Neural cell (in vitro differentiated cells): Measurements from ENCODE around the gene XXYLT1. TPM values are rescaled to one million over a fixed set of nuclear protein-coding genes. Genes with fewer than 3 reads are reported as not detected.

Source experiments
- H2AFZ ChIP-seq: fragments of 200-600, 300-800 bp; sonication (generic), shearing (Covaris generic); 2 replicates; pipeline ENCODE4 v1.6.0; 2014; ENCODE audit warnings: low read depth, mild to moderate bottlenecking, antibody characterized with exemption, low read length, moderate library complexity
- H3F3A ChIP-seq: fragments of 200-600 bp; shearing (Covaris generic); 2 replicates; pipeline ENCODE4 v1.6.1; 2016; ENCODE audit warnings: mild to moderate bottlenecking, moderate library complexity, mixed read lengths, antibody characterized with exemption, low read length; ENCODE audit not compliant: insufficient read depth, poor library complexity, severe bottlenecking
- H3K27ac ChIP-seq: fragments of 200-600, 300-800 bp; sonication (generic), shearing (Covaris generic); 2 replicates; pipeline ENCODE4 v1.5.1; 2014; ENCODE audit warnings: mild to moderate bottlenecking, low read length, moderate library complexity
- H3K27me3 ChIP-seq: fragments of 300-800, 200-600 bp; sonication (generic), shearing (Covaris generic); 2 replicates; pipeline ENCODE4 v1.6.0; 2014; ENCODE audit warnings: mild to moderate bottlenecking, low read depth, low read length, moderate library complexity; ENCODE audit not compliant: insufficient read depth
- H3K36me3 ChIP-seq: fragments of 300-800, 200-600 bp; sonication (generic), shearing (Covaris generic); 2 replicates; pipeline ENCODE4 v1.5.1; 2014; ENCODE audit warnings: mild to moderate bottlenecking, antibody characterized with exemption, low read length, moderate library complexity; ENCODE audit not compliant: insufficient read depth
- H3K4me2 ChIP-seq: fragments of 300-800, 200-600 bp; sonication (generic), shearing (Covaris generic); 2 replicates; pipeline ENCODE4 v1.6.0; 2014; ENCODE audit warnings: mild to moderate bottlenecking, low read length
- H3K4me3 ChIP-seq: fragments of 300-800, 200-600 bp; sonication (generic), shearing (Covaris generic); 2 replicates; pipeline ENCODE4 v1.5.1; 2014; ENCODE audit warnings: mild to moderate bottlenecking, low read length, moderate library complexity
- H3K79me2 ChIP-seq: fragments of 200-600 bp; shearing (Covaris generic); replicated peaks from 2 replicates; pipeline ENCODE4 v1.6.0; 2014; ENCODE audit warnings: mild to moderate bottlenecking, low read length, moderate library complexity; ENCODE audit not compliant: insufficient read depth
- H3K9ac ChIP-seq: fragments of 300-800, 200-600 bp; sonication (generic), shearing (Covaris generic); 2 replicates; pipeline ENCODE4 v1.6.1; 2016; ENCODE audit warnings: mild to moderate bottlenecking, low read length, mixed read lengths
- H3K9me2 ChIP-seq: fragments of 200-600 bp; shearing (Covaris generic); 2 replicates; pipeline ENCODE4 v1.6.1; 2016; ENCODE audit warnings: mild to moderate bottlenecking, low read length, mixed read lengths; ENCODE audit not compliant: insufficient read depth
- H3K9me3 ChIP-seq: fragments of 200-600, 300-800 bp; sonication (generic), shearing (Covaris generic); 2 replicates; pipeline ENCODE4 v1.6.1; 2016; ENCODE audit warnings: mild to moderate bottlenecking, mixed run types, low read length, moderate library complexity, mixed read lengths
- H4K20me1 ChIP-seq: fragments of 200-600 bp; shearing (Covaris generic); 2 replicates; pipeline ENCODE4 v1.6.1; 2016; ENCODE audit warnings: mild to moderate bottlenecking, mixed run types; ENCODE audit not compliant: insufficient read depth
- EP300 ChIP-seq: fragments of 450-650 bp; conservative IDR thresholded peaks from 2 replicates; pipeline ENCODE4 v1.6.1; 2014; ENCODE audit warnings: antibody characterized with exemption, mild to moderate bottlenecking, moderate library complexity; ENCODE audit not compliant: poor library complexity, severe bottlenecking
- EZH2 ChIP-seq: fragments of 200-600, 300-800 bp; shearing (Covaris generic), sonication (generic); IDR thresholded peaks from 2 replicates; pipeline ENCODE4 v1.6.1; 2014; ENCODE audit warnings: antibody characterized with exemption, low read length, borderline replicate concordance, mild to moderate bottlenecking; ENCODE audit not compliant: insufficient read depth, poor library complexity, severe bottlenecking
- MXI1 ChIP-seq: fragments of 450-650 bp; conservative IDR thresholded peaks from 2 replicates; pipeline ENCODE4 v1.6.1; 2014; ENCODE audit warnings: antibody characterized with exemption, mild to moderate bottlenecking; ENCODE audit not compliant: poor library complexity, severe bottlenecking
- POLR2AphosphoS5 ChIP-seq: IDR thresholded peaks from 2 replicates; pipeline ENCODE4 v1.6.1; 2012
- RAD21 ChIP-seq: fragments of 450-650 bp; conservative IDR thresholded peaks from 2 replicates; pipeline ENCODE4 v1.6.1; 2014; ENCODE audit warnings: antibody characterized with exemption, mild to moderate bottlenecking, moderate library complexity
- SMC3 ChIP-seq: fragments of 450-650 bp; conservative IDR thresholded peaks from 2 replicates; pipeline ENCODE4 v1.6.1; 2014; ENCODE audit warnings: antibody characterized with exemption, mild to moderate bottlenecking, moderate library complexity; ENCODE audit not compliant: poor library complexity
- TAF1 ChIP-seq: IDR thresholded peaks from 2 replicates; pipeline ENCODE4 v1.6.1; 2012; ENCODE audit warnings: low read depth
- polyA plus RNA-seq: library from polyadenylated mRNA; depleted of rRNA; stranded (reverse); fragments of >200 nt; gene quantifications from 2 replicates; pipeline ENCODE4 v1.2.3, GENCODE V29; 2014
- TF ChIP-seq, protein P1 (sequence below): fragments of 450-650 bp; IDR thresholded peaks from 2 replicates; pipeline ENCODE4 v1.5.1; 2014; ENCODE audit warnings: antibody characterized with exemption, mild to moderate bottlenecking, moderate library complexity; ENCODE audit not compliant: poor library complexity, severe bottlenecking
- TF ChIP-seq, protein P2 (sequence below): IDR thresholded peaks from 2 replicates; pipeline ENCODE4 v1.6.1; 2012; ENCODE audit warnings: borderline replicate concordance

Gene XXYLT1
- polyA plus RNA-seq, 1 donor from 2014 or later = 25.4 TPM

DNA sequence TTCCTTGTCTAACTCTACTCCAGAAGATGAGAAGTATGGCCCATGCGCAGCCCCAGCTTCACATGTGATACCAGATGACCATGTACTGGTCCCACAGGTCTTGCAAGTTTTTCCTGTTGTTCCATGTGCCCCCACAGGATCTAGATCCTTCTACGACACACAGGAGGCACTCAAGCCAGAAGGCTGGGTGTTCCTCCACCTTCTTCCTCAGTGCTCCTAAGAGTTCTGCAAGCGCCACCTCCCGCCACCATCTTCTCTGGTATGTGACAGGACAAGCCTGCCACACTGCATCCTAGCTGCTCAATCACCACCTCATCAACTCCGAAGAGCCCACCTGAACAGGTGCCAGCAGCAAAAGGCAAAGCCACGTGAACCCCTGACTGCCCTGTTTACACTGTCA is 43.1 kb downstream of the XXYLT1 start:
- Histone ChIP-seq H3K27me3 (no peaks in the 10 kb centered on the region), H3K4me3 (no peak overlapping the region), H4K20me1 (no peaks in the 10 kb centered on the region), H3K9me2 (no peaks in the 10 kb centered on the region), H3K27ac (no peak overlapping the region), H3K9me3 (no peaks in the 10 kb centered on the region), H2AFZ (no peak overlapping the region), H3F3A (no peaks in the 10 kb centered on the region), H3K36me3 (no peaks in the 10 kb centered on the region), H3K79me2 (no peaks in the 10 kb centered on the region), H3K4me2 (no peak overlapping the region), H3K9ac (no peak overlapping the region)
- TF ChIP-seq RAD21 = no peak
- TF ChIP-seq MXI1 = no peak
- TF ChIP-seq EZH2 = no peak
- no peak for TF ChIP-seq SMC3
- TF ChIP-seq POLR2AphosphoS5 = no peak
- TF ChIP-seq, protein P1, sequence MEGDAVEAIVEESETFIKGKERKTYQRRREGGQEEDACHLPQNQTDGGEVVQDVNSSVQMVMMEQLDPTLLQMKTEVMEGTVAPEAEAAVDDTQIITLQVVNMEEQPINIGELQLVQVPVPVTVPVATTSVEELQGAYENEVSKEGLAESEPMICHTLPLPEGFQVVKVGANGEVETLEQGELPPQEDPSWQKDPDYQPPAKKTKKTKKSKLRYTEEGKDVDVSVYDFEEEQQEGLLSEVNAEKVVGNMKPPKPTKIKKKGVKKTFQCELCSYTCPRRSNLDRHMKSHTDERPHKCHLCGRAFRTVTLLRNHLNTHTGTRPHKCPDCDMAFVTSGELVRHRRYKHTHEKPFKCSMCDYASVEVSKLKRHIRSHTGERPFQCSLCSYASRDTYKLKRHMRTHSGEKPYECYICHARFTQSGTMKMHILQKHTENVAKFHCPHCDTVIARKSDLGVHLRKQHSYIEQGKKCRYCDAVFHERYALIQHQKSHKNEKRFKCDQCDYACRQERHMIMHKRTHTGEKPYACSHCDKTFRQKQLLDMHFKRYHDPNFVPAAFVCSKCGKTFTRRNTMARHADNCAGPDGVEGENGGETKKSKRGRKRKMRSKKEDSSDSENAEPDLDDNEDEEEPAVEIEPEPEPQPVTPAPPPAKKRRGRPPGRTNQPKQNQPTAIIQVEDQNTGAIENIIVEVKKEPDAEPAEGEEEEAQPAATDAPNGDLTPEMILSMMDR = no peak
- TF ChIP-seq EP300 = no peak
- TF ChIP-seq, protein P2, sequence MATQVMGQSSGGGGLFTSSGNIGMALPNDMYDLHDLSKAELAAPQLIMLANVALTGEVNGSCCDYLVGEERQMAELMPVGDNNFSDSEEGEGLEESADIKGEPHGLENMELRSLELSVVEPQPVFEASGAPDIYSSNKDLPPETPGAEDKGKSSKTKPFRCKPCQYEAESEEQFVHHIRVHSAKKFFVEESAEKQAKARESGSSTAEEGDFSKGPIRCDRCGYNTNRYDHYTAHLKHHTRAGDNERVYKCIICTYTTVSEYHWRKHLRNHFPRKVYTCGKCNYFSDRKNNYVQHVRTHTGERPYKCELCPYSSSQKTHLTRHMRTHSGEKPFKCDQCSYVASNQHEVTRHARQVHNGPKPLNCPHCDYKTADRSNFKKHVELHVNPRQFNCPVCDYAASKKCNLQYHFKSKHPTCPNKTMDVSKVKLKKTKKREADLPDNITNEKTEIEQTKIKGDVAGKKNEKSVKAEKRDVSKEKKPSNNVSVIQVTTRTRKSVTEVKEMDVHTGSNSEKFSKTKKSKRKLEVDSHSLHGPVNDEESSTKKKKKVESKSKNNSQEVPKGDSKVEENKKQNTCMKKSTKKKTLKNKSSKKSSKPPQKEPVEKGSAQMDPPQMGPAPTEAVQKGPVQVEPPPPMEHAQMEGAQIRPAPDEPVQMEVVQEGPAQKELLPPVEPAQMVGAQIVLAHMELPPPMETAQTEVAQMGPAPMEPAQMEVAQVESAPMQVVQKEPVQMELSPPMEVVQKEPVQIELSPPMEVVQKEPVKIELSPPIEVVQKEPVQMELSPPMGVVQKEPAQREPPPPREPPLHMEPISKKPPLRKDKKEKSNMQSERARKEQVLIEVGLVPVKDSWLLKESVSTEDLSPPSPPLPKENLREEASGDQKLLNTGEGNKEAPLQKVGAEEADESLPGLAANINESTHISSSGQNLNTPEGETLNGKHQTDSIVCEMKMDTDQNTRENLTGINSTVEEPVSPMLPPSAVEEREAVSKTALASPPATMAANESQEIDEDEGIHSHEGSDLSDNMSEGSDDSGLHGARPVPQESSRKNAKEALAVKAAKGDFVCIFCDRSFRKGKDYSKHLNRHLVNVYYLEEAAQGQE = no peak
- no peak for TF ChIP-seq TAF1

DNA sequence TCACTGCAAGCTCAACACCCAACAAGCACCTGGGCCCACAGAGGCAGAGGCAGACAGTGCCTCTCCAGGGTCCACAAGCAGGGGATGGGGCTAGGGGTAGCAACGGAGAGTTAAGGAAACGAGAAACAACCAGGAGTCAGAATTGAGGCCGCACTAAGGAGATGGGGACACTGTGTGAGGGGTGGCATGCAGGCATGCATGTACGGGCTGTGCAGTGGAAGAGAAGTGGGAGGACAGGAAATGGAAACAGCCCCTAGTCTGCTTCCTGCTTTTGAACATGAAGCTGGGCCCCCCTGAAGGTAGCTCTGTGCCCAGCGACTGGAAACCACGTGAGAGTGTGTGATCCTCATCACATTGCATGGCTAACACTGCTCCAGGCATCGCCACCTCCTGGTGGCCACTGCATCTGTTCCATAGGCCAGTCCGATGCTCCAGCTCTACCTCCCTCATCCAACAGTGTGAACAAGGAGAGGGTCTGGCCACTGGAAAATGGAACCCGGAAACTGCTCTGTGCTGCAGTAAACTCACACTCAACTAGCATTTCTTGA is 44.0 kb downstream of the XXYLT1 start:
- TF ChIP-seq TAF1 = no peak
- peak; percentile 17 for TF ChIP-seq RAD21
- no peak for TF ChIP-seq MXI1
- TF ChIP-seq EP300 = no peak
- peak; percentile 33 for TF ChIP-seq SMC3
- TF ChIP-seq, protein P1 = peak; percentile 33
- H3K27me3 ChIP-seq = no peaks in the 10 kb centered on the region
- H3K36me3 ChIP-seq = no peaks in the 10 kb centered on the region

More for the DNA sequence above, 44.0 kb downstream of the XXYLT1 start:
- Histone ChIP-seq H3K4me2 (no peak overlapping the region), H4K20me1 (no peaks in the 10 kb centered on the region), H3K9me3 (no peaks in the 10 kb centered on the region), H3K4me3 (no peak overlapping the region), H3K27ac (no peak overlapping the region), H2AFZ (no peak overlapping the region), H3K79me2 (no peaks in the 10 kb centered on the region), H3K9me2 (no peaks in the 10 kb centered on the region), H3K9ac (no peak overlapping the region), H3F3A (no peaks in the 10 kb centered on the region)
